HG03354 (cell line): Measurements from ENCODE around the gene SPPL2A.
"Not testable (repeated sequence)": the region's sequence is repeated elsewhere in the genome, so short reads cannot be mapped to it uniquely, and the experiment has no call there.

Source experiments
- ATAC-seq: cut with Tn5 transposase; IDR thresholded peaks from one replicate; pipeline ENCODE4 v1.9.1; 2021; ENCODE audit warnings: mild to moderate bottlenecking; ENCODE audit not compliant: unreplicated experiment, poor library complexity, severe bottlenecking

Gene SPPL2A, protein sequence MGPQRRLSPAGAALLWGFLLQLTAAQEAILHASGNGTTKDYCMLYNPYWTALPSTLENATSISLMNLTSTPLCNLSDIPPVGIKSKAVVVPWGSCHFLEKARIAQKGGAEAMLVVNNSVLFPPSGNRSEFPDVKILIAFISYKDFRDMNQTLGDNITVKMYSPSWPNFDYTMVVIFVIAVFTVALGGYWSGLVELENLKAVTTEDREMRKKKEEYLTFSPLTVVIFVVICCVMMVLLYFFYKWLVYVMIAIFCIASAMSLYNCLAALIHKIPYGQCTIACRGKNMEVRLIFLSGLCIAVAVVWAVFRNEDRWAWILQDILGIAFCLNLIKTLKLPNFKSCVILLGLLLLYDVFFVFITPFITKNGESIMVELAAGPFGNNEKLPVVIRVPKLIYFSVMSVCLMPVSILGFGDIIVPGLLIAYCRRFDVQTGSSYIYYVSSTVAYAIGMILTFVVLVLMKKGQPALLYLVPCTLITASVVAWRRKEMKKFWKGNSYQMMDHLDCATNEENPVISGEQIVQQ

GRCh38 chr15:50765195-50765967 is at the start of gene SPPL2A:
SPPL2A (minus strand) TSS chr15:50765706; CDS start chr15:50765533, 173 bp downstream.
- ATAC-seq, result peak; percentile 92

DNA sequence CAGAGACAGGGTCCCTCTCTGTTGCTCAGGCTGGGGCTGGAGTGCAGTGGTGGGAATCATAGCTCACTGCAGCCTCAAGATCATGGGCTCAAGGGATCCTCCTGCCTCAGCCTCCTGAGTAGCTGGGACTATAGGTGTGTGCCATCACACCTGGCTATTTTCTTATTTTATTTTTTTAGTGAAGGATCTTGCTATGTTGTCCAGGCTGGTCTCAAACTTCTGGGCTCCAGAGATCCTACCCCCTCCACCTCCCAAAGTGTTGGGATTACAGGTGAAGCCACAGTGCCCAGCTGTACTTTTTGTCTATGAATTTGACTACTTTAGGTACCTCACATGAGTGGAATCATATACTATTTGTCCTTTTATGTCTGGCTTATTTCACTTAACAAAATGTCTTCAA is 49.1 kb upstream of the SPPL2A start:
- ATAC-seq, result no peak

DNA sequence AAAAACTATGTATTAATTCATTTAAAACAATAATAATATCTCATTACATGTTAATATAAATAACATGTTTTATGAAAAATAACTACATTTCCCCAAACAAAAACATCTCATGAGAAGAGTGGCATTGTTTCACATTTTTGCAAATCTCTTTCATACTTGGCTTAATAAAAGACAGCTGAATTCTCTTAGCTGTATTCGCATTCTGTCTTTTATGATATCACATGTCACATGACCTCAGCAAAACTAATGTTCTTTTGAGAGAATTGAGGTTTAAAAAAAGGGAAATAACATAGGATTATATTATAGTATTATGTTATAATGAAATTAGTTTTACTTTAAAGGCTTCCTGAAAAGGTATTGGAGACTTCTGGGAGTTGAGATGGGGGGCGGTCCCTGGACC is 48.4 kb upstream of the SPPL2A start:
- no peak for ATAC-seq

DNA sequence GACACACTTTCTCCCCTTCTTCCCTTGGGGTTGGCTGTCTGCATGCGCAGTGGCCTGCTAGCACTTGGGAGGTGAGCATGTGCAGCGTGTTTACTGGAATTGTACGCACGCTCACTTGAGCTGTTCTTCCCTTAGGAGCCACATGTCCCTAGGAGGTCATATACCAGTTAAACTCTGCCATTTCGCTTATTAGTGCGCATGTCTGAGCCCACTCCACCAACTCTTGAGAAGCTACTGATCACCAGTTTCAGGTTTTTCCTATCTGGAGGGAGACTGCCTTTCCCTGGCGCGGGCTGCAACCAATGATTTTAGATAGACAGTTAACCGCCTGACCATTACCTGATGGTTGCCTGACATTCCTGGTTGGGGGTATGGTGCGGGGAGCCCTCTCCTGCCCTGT is 47.6 kb upstream of the SPPL2A start:
- no peak for ATAC-seq

- ATAC-seq, result not testable (repeated sequence)
These were observed 46.6 kb upstream of the SPPL2A start for GRCh38 chr15:50812181-50812506.

DNA sequence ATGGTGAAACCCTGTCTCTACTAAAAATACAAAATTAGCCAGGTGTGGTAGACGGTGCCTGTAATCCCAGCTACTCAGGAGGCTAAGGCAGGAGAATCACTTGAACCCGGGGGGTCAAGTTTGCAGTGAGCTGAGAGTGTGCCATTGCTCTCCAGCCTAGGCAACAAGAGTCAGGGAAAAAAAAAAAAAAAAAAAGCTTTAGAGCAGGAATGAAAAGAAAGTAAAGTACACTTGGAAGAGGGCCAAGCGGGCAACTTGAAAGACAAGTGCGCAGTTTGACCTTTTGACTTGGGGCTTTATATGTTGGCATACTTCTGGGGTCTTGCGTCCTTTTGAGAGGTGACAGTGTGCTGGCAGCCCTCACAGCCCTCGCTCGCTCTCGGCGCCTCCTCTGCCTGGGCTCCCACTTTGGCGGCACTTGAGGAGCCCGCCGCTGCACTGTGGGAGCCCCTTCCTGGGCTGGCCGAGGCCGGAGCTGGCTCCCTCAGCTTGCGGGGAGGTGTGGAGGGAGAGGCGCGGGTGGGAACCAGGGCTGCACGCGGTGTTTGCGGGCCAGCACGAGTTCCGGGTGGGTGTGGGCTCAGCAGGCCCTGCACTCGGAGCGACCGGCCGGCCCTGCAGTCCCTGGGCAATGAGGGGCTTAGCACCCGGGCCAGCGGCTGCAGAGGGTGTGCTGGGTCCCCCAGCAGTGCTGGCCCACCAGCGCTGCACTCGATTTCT is 46.1 kb upstream of the SPPL2A start:
- not testable (repeated sequence) for ATAC-seq

DNA sequence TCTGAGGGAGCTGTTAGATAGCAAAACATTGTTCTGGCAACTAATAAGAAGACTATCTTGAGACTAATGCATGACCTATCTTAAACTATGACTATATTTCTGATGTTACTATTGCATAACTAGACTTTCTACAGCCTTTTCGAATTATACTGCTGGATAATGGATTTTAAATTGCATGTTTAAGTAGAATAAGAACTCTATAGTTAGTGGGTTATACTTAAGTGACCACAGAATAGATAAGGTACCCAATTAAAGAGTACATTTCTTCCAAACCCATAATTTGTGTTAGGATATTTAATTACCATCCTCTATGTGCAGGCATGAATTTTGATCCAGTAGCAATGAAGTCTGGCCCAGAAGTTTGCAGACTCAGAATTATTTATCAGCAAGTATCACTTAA is 44.6 kb upstream of the SPPL2A start:
- no peak for ATAC-seq

DNA sequence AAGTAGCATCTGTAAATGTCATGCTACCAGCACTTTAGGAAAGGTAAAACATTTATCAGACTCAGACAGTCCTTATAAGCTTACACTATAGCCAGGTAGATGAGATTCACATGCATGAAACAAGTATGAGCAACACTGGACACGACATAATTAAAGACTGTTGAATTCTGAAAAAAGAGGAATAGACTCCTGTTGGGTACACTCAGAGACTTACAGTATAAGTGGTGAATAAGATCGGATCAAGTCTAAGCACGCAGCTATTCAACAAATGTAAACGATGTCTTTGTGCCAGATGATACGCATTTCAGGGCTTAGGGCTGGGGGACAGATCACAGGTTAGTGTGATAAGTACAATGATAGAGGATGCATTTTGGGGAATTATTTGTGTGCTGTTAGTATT is 43.2 kb upstream of the SPPL2A start:
- no peak for ATAC-seq

GRCh38 chr15:50803479-50804180 is 38.1 kb upstream of the SPPL2A start:
- ATAC-seq, result no peak

DNA sequence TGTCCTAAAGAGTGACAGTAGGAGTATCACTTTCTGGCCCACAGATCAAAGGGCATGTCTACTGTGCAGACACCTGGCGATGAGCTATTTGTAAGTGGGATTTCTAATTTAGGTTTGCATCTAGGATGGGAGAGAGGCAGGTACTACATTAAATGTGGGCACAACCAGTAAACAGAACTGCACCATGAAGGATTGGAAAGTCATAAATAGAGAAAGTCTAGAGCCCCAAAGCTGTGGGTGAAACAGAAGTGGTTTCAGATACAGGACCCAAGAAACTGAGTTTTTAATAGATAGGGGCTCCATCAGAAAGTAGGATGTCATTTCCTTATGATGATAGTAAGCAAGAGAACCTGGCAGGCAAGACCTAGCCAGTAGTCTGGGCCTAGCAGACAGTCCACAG is 35.2 kb upstream of the SPPL2A start:
- no peak for ATAC-seq

DNA sequence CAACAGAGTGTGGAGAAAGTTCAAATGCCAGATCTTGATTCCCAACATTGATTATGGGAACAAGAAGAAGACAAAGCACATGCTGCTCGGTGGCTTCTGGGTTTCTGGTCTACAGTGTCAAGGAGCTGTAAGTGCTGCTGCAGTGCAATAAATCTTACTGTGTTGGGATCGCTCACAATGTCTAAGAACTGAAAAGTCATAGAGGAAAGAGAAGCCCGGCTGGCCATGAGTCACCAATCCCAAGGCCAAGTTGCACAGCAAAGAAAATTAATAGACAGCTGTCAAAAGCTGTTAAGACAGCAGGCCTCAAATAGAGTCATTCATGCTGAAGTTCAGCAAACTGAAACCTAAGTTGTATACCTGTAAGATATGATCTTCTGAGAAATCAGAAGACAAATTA is 33.2 kb upstream of the SPPL2A start:
- ATAC-seq, result no peak

DNA sequence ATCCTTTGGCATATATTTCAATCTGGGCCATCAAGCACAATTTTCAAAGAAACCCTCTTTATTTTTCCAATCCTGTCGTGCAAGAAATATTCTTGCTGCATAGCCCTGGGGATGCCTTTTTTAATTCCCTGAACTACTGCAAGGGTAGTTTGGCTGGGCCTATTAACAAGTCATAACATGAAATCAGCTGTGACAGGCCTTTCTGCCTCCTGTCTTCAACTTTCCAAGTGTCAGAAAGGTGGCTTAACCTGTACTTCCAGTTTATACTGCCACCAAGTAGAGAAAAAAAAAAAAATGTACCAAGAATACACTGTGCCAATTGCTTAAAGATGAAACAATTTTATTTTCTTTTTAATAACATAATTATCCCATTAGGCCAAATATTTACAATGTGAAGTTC is 32.4 kb upstream of the SPPL2A start:
- ATAC-seq, result no peak

- ATAC-seq, result no peak
These were observed 26.0 kb upstream of the SPPL2A start for GRCh38 chr15:50791486-50791885.

DNA sequence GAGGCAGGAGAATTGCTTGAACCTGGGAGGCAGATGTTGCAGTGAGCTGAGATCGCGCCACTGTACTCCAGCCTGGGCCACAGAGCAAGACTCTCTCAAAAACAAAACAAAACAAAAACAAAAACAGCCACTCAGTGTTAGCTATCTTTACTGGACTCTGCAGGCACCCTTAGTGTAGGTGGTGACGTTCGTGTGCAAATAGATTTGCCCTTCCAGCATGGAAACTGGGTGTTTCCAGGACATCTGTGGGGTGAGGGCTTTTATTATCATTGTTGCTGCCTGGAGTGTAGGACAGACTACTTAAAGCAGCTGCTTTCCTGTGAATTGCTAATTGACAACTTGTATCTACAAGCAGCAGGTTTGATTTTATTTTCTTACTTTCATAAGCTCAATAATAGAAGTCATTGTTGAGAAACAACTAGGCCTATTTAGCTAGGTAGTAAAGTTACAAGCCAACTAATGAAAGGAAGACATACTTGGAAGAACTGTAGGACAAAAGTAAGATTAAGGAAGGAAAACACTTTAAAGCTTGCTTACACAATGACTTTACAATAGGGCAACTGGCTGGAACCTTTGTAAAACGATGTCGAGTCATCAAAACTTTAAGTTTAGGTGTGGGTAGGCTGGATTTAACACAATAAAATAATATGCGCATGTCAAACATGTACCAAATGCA is 25.4 kb upstream of the SPPL2A start:
- ATAC-seq, result no peak

- ATAC-seq, result no peak
These were observed 21.4 kb upstream of the SPPL2A start for GRCh38 chr15:50786871-50787270.

DNA sequence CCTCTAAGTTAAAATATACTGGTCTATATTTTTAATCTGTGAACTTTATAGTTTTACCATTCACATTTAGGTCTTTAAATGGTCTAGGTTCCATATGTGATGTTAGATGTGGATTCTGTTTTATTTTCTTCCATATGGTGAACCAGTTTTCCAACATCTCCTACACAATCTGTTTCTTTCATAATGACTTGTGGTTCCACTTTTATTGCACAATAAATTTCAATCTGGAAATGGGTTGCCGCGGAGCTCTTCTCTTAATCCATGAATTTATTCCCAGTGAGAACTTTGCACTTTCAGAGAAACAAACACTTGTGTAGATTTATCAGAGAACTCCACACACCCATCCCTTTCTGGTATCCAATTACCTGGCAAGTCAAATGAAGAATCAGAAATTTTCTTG is 20.9 kb upstream of the SPPL2A start:
- no peak for ATAC-seq

GRCh38 chr15:50783895-50784294 is 18.4 kb upstream of the SPPL2A start:
- ATAC-seq, result no peak

DNA sequence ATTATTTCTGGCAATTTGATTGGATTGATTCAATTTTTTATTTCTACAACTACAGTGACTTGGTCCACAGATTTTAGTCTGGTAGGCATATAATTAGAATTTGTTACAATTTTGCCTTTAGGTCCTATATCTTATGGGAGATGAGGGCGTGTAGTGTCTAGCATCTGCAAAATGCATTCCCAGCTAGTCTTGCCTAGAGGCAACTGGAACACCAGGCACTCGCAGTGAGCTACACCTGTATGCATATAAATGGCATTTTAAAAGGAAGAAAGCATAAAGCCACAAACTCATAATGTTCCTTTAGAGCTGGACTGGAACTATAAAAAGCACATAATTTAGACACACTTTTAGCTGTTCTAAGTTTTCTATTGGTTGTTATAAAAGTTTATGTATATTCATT is 17.9 kb upstream of the SPPL2A start:
- no peak for ATAC-seq

DNA sequence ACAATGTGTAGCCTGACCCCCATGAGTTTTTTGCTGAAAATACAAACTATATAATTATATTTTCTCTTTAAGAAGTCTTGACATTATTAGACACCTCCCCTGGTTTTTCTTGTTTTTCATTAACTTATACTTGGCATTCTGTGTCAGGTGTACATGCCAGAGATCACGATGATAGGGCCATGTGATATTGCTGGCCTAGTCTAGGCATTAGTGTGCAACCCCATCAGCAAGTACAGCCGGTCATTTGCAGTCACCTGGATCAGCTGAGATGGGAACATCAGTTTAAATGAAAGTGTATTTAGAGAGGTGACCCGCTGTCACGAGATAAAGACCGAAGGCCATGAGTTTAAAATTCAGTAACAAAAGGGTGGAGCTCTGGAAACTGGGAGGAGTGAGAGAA is 12.6 kb upstream of the SPPL2A start:
- ATAC-seq, result no peak
